ENCODE results near the gene PADI3.

GRCh38 chr1:17209430-17209829 is 39.5 kb upstream of the PADI3 start:
- TF ChIP-seq TEAD4 (IDR thresholded peaks at IDR 0.05), result no peak
- TF ChIP-seq TCF12 (IDR thresholded peaks at IDR 0.05; ENCODE audit: low read depth), result no peak
- TF ChIP-seq EP300 (IDR thresholded peaks at IDR 0.05; ENCODE audit: borderline replicate concordance), result no peak
- TF ChIP-seq, protein P1, sequence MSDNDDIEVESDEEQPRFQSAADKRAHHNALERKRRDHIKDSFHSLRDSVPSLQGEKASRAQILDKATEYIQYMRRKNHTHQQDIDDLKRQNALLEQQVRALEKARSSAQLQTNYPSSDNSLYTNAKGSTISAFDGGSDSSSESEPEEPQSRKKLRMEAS (IDR thresholded peaks at IDR 0.05), result no peak
- no peak for TF ChIP-seq EGR1 (IDR thresholded peaks at IDR 0.05)
- TF ChIP-seq REST (IDR thresholded peaks at IDR 0.05; ENCODE audit: low read depth), result no peak
- TF ChIP-seq TAF1 (IDR thresholded peaks at IDR 0.05; ENCODE audit: low read depth), result no peak
- no peak for TF ChIP-seq CREB1 (IDR thresholded peaks at IDR 0.05; ENCODE audit: low read depth)
- TF ChIP-seq CEBPB (IDR thresholded peaks at IDR 0.05), result no peak
- TF ChIP-seq RAD21 (IDR thresholded peaks at IDR 0.05; ENCODE audit: low read depth), result no peak
- TF ChIP-seq USF1 (IDR thresholded peaks at IDR 0.05), result no peak
- no peak for TF ChIP-seq FOXM1 (IDR thresholded peaks at IDR 0.05; ENCODE audit: borderline replicate concordance, low read depth)
